Activated naive CD4-positive, alpha-beta T cell treated with anti-CD3 and anti-CD28 coated beads, Interleukin-2, amount 10 ng/mL, durations not matched to agents 7 days and 5 days (primary cell): ENCODE data around the gene JAKMIP1.

Source experiments
- CTCF ChIA-PET: fragments of 350-600 bp; sonication (Branson Sonifier 250); formaldehyde crosslinking; loops from one replicate; lab custom pipeline; 2021; ENCODE audit warnings: antibody characterized with exemption; lab: Charles Lee
- DNase-seq: peaks from one replicate; pipeline ENCODE4 v3.0.0-alpha.2; 2020
- H3K27ac Mint-ChIP-seq: one replicate; pipeline ENCODE4 v1.8.0; 2021; ENCODE audit warnings: mild to moderate bottlenecking, moderate library complexity, mixed read lengths
- H3K27me3 Mint-ChIP-seq: one replicate; pipeline ENCODE4 v1.8.0; 2021; ENCODE audit warnings: mild to moderate bottlenecking, mixed read lengths
- H3K36me3 Mint-ChIP-seq: one replicate; pipeline ENCODE4 v1.8.0; 2021; ENCODE audit warnings: mixed read lengths
- H3K4me1 Mint-ChIP-seq: one replicate; pipeline ENCODE4 v1.8.0; 2021; ENCODE audit warnings: mixed read lengths
- H3K4me3 Mint-ChIP-seq: one replicate; pipeline ENCODE4 v1.8.0; 2021; ENCODE audit warnings: mild to moderate bottlenecking, moderate library complexity, mixed read lengths
- H3K9me3 Mint-ChIP-seq: one replicate; pipeline ENCODE4 v1.8.0; 2021; ENCODE audit warnings: mixed read lengths

Gene JAKMIP1

DNA sequence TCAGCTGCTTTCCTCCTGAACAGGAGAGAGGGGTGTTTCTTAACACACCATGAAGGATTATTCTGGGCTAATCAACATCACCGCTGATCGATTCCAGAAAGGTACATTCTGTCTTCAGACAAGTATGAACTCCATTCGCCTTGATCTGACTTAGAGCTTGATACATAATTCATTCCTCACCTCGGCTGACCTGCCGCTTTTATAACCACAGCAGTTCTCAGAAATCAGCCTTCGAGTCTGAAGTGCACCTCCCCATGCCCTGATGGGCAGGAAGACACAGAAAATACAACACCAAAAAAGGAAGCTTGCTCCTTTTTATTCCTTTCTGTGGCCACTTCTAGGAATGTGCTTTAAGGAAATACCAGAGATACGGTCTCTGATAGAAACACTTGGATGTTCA is 85.7 kb downstream of the JAKMIP1 start:
- H3K4me3 Mint-ChIP-seq: no peak overlapping the region

DNA sequence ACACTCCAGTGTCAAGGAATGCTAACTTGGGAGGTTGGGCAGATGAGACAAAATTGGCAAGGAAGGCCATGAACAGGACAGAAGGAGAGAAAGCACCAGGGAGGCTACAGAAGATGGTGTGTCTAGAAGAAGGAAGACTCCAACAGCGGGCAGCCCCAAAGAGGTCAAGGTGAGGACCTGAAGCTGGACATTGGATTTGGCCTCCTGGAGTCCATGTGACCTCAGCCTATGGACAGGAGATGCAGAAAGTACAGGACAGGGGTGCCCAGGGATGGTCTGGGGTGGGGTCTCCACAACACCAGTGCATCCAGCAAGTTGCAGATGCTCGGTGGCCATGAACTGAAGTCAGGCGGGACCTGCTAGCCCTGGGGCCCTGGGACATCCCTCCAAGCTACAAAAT is 86.2 kb downstream of the JAKMIP1 start:
- no peak overlapping the region for H3K4me3 Mint-ChIP-seq
- H3K27ac Mint-ChIP-seq: no peak overlapping the region
- DNase-seq: no peak
- H3K27me3 Mint-ChIP-seq: peaks cover 27% of the 10 kb centered on the region
- H3K36me3 Mint-ChIP-seq: no peaks in the 10 kb centered on the region
- H3K4me1 Mint-ChIP-seq: peaks cover 14% of the 10 kb centered on the region
- CTCF ChIA-PET: no interaction called here
- H3K9me3 Mint-ChIP-seq: no peaks in the 10 kb centered on the region

More for the DNA sequence above, 85.7 kb downstream of the JAKMIP1 start:
- H3K4me1 Mint-ChIP-seq: peaks cover 16% of the 10 kb centered on the region
- H3K27me3 Mint-ChIP-seq: peaks cover 30% of the 10 kb centered on the region
- CTCF ChIA-PET: no interaction called here
- H3K27ac Mint-ChIP-seq: no peak overlapping the region
- H3K36me3 Mint-ChIP-seq: no peaks in the 10 kb centered on the region
- no peaks in the 10 kb centered on the region for H3K9me3 Mint-ChIP-seq
- DNase-seq: no peak

GRCh38 chr4:6113641-6114040 is 86.7 kb downstream of the JAKMIP1 start:
- Mint-ChIP-seq H3K27me3 (peaks cover 25% of the 10 kb centered on the region), H3K9me3 (no peaks in the 10 kb centered on the region), H3K27ac (no peak overlapping the region), H3K36me3 (no peaks in the 10 kb centered on the region), H3K4me1 (peaks cover 14% of the 10 kb centered on the region), H3K4me3 (no peak overlapping the region)
- CTCF ChIA-PET: no interaction called here
- DNase-seq: no peak

DNA sequence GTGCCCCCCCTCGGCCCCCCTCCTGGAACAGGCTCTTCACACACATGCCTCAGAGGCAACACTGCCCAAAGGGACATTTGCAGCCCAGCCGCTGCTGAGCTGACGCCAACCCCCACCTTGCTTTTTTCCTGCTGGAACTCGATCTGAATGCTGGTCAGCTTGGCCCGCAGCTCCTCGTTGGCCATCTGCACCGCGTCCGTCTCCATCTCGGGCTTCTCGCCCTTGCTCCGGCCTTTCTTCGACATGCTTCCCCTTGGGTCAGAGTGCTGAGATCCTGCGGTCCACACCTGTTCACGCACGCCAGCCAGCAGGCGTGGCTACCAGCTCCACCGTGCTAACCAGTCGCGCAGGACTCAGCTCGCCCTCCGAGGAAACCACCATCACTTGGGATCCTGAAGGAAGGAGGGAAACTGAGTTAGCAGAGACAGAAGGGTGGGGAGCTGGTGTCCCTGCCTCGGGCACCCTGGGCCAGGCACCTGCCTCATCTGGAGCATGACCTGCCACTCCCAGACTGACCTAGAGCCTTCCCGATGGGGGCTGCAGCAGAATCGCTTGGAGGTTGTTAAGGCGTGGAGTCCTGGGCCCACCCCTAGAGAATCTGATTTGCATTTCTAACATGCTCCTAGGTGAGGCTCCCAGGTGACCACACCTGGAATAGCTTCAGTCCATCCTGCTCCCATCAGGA is 87.6 kb downstream of the JAKMIP1 start:
- Mint-ChIP-seq H3K4me1 (peaks cover 14% of the 10 kb centered on the region), H3K36me3 (no peaks in the 10 kb centered on the region), H3K27me3 (peaks cover 22% of the 10 kb centered on the region), H3K4me3 (no peak overlapping the region), H3K27ac (no peak overlapping the region), H3K9me3 (no peaks in the 10 kb centered on the region)
- DNase-seq: no peak
- CTCF ChIA-PET: no interaction called here

GRCh38 chr4:6111354-6111960 is 88.9 kb downstream of the JAKMIP1 start:
- no peak overlapping the region for H3K4me3 Mint-ChIP-seq
- H3K4me1 Mint-ChIP-seq: peaks cover 14% of the 10 kb centered on the region
- CTCF ChIA-PET: interaction anchor here (1.1 to 1.6 kb wide), 3 partner anchors 22 to 140 kb away, joined by 3 to 4 read pairs (median 3); no protein-coding TSS in a partner anchor
- no peak for DNase-seq
- no peaks in the 10 kb centered on the region for H3K36me3 Mint-ChIP-seq
- H3K9me3 Mint-ChIP-seq: no peaks in the 10 kb centered on the region
- peaks cover 15% of the 10 kb centered on the region for H3K27me3 Mint-ChIP-seq
- H3K27ac Mint-ChIP-seq: no peak overlapping the region

- CTCF ChIA-PET: interaction anchor here (0.6 to 1.6 kb wide), 4 partner anchors 22 to 574 kb away, joined by 3 to 4 read pairs (median 3); no protein-coding TSS in a partner anchor
- no peak for DNase-seq
- Mint-ChIP-seq H3K9me3 (no peaks in the 10 kb centered on the region), H3K4me3 (no peak overlapping the region), H3K36me3 (peaks cover 2% of the 10 kb centered on the region), H3K27ac (no peak overlapping the region), H3K27me3 (peaks cover 15% of the 10 kb centered on the region), H3K4me1 (peaks cover 14% of the 10 kb centered on the region)
These were observed 89.5 kb downstream of the JAKMIP1 start for GRCh38 chr4:6110681-6111353.

DNA sequence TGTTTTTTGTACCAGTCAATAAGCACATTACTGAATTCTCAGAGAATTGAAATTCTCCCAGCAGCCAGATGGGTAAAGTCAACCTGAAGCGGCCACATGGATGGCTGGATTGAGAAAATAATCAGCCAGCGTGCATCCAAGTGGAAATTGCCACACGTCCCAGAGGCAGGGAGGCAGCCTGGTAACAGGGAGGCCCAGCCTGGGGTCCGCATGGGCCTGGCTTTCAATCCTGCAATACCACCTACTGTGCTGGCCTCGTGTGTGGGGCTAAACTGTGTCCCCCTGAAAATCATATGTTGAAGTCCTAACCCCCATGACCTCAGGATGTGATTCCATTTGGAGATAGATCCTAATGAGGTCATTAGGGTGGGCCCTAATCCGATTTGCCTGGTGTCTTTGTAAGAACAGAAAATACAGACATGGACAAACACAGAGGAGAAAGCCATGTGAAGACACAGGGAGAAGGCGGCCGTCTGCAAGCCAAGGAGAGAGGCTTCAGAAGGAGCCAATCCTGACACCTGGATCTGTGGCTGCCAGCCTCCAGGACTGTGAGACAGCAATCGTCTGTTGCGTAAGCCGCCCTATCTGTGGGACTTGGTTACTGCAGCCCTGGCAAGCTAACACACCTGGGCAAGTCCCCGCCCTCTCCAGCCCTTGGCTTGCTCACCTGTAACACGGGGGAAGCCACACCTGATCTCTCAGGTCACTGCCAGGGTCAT is 90.3 kb downstream of the JAKMIP1 start:
- H3K36me3 Mint-ChIP-seq: peaks cover 2% of the 10 kb centered on the region
- H3K4me3 Mint-ChIP-seq: no peak overlapping the region
- H3K27ac Mint-ChIP-seq: no peak overlapping the region
- no peak for DNase-seq
- no peaks in the 10 kb centered on the region for H3K9me3 Mint-ChIP-seq
- CTCF ChIA-PET: no interaction called here
- peaks cover 17% of the 10 kb centered on the region for H3K27me3 Mint-ChIP-seq
- peaks cover 12% of the 10 kb centered on the region for H3K4me1 Mint-ChIP-seq

DNA sequence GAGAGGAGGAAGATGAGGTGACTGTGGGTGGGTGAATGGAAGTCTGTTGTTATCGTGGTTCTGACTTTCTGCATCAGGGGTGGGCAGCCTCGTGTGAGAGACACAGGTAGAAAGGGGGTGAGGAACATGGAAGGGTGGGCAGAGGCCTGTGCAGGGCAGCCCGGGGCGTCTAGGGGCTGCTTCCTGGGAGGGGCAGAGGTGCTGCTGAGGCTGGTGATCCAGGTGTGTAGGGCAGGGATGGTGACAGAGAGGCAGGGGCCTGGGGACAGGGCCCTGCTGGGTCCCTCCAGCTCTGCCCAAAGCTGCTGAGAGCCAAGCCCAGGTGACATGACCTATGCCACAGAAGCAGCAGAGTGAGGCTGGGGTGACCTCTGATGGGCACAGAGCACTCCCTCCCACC is 92.5 kb downstream of the JAKMIP1 start:
- CTCF ChIA-PET: interaction anchor here (0.6 kb wide), 1 partner anchor 75 kb away, joined by 3 read pairs; no protein-coding TSS in a partner anchor
- no peak for DNase-seq
- no peaks in the 10 kb centered on the region for H3K4me1 Mint-ChIP-seq
- no peak overlapping the region for H3K4me3 Mint-ChIP-seq
- no peak overlapping the region for H3K27ac Mint-ChIP-seq
- peaks cover 22% of the 10 kb centered on the region for H3K27me3 Mint-ChIP-seq
- H3K36me3 Mint-ChIP-seq: peaks cover 2% of the 10 kb centered on the region
- H3K9me3 Mint-ChIP-seq: no peaks in the 10 kb centered on the region

DNA sequence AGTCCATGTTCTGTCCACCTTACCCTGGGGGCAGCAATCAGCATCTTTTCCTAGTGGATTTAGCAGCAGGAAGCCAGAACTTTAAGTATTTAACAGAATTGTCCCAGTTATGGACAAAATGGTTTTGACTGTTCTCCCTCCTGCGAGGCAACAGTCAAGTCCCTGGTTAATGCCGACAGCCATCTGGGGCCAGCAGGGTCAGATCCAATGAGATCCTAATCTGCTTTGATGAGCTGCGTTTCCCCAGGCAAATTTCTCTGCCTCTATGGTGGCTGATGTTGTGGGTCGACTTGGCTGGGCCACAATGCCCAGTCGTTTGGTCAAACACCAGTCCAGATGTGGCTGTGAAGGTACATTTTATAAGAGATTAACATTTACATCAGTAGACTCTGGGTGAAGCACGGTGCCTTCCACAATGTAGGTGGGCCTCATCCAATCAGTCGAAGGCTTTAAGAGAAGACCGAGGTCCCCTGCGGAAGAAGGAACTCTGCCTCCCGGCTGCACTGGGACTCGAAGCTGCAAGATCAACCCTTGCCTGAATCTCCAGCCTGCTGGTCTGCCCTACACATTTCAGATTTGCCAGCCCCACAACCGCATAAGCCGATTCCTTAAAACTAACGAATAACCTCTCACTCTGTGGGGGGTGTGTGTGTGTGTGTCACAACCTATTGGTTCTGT is 93.1 kb downstream of the JAKMIP1 start:
- CTCF ChIA-PET: interaction anchor here (0.6 kb wide), 1 partner anchor 74 kb away, joined by 3 read pairs; no protein-coding TSS in a partner anchor
- DNase-seq: no peak
- Mint-ChIP-seq H3K27me3 (peaks cover 22% of the 10 kb centered on the region), H3K4me3 (no peak overlapping the region), H3K4me1 (no peaks in the 10 kb centered on the region), H3K9me3 (no peaks in the 10 kb centered on the region), H3K36me3 (peaks cover 2% of the 10 kb centered on the region), H3K27ac (no peak overlapping the region)

- Mint-ChIP-seq H3K36me3 (peaks cover 2% of the 10 kb centered on the region), H3K4me1 (no peaks in the 10 kb centered on the region), H3K27me3 (peaks cover 22% of the 10 kb centered on the region), H3K9me3 (no peaks in the 10 kb centered on the region), H3K4me3 (no peak overlapping the region), H3K27ac (no peak overlapping the region)
- CTCF ChIA-PET: no interaction called here
- DNase-seq: no peak
These were observed 94.2 kb downstream of the JAKMIP1 start for GRCh38 chr4:6106156-6106555.

- Mint-ChIP-seq H3K4me1 (no peaks in the 10 kb centered on the region), H3K27ac (no peak overlapping the region), H3K9me3 (no peaks in the 10 kb centered on the region), H3K27me3 (peaks cover 22% of the 10 kb centered on the region), H3K36me3 (peaks cover 2% of the 10 kb centered on the region), H3K4me3 (no peak overlapping the region)
- no peak for DNase-seq
- CTCF ChIA-PET: no interaction called here
These were observed 94.9 kb downstream of the JAKMIP1 start for GRCh38 chr4:6105311-6105911.

GRCh38 chr4:6104541-6105130 is 95.7 kb downstream of the JAKMIP1 start:
- Mint-ChIP-seq H3K27me3 (peaks cover 22% of the 10 kb centered on the region), H3K36me3 (peaks cover 2% of the 10 kb centered on the region), H3K4me1 (no peaks in the 10 kb centered on the region), H3K9me3 (no peaks in the 10 kb centered on the region), H3K4me3 (no peak overlapping the region), H3K27ac (no peak overlapping the region)
- DNase-seq: no peak
- CTCF ChIA-PET: no interaction called here

GRCh38 chr4:6097581-6097980 is 102.8 kb downstream of the JAKMIP1 start:
- Mint-ChIP-seq H3K36me3 (no peaks in the 10 kb centered on the region), H3K4me1 (peaks cover 3% of the 10 kb centered on the region), H3K27me3 (peaks cover 5% of the 10 kb centered on the region), H3K4me3 (no peak overlapping the region), H3K9me3 (peaks cover 2% of the 10 kb centered on the region), H3K27ac (no peak overlapping the region)
- CTCF ChIA-PET: no interaction called here
- no peak for DNase-seq
